NCI-H2081 (cell line): ENCODE results near the gene CES4A.
A peak's percentile ranks its signal among the peaks of the same experiment; 100 is the strongest.
"Not testable (repeated sequence)": the region's sequence is repeated elsewhere in the genome, so short reads cannot be mapped to it uniquely, and the experiment has no call there.

Experiments used
- DNase-seq, 2 experiments: peaks; one replicate each; lab custom pipeline; 2025; lab: John Stamatoyannopoulos, UW

Gene CES4A

DNA sequence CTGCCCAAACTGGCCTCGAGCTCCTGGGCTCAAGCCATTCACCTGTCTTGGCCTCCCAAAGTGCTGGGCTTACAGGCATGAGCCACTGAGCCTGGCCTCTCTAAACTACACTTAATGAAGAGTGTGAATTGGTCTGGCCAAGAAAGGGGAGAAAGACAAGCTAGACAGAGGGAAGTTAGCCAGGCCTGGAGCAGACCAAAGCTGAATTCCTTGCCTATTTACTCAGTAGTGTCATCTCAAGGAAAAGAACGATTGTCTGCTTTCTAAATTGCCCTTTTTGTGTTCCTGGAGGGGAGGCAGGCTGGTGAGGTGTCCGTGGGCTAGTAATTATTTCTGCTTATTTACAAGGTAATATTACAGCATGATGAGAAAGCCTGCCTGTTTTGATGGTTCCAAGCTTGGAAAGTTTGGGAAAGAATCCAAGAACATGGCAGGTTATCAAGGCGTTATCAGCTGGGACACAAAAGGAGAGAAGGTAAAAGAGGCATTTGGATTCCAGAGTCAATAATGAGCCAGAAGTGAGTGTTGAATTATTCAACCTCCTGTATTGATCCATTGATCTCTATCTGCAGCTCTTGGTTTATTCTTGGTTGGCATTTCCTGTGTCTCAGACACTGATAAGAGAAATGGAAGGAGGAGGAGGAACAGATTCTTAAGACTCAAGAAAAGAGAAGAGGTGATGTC lies 34.3 kb downstream of the CES4A start:
- no peak for DNase-seq

DNA sequence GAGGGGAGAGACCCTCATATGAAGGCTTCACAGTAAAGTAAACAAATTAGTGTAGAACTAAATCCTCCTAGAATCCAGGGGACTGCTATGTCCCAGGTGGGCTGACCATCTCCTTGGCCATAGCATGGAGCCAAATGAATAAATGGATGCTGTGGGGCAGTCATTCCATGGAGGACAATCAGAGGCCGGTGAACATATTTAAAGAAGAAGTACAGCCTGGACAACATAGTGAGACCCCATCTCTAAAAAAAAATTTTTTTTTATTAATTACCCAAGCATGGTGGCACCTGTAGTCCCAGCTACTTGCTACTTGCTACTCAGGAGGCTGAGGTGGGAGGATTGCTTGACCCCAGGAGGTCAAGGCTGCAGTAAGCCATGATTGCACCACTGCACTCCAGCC lies 35.3 kb downstream of the CES4A start:
- DNase-seq = no peak

DNA sequence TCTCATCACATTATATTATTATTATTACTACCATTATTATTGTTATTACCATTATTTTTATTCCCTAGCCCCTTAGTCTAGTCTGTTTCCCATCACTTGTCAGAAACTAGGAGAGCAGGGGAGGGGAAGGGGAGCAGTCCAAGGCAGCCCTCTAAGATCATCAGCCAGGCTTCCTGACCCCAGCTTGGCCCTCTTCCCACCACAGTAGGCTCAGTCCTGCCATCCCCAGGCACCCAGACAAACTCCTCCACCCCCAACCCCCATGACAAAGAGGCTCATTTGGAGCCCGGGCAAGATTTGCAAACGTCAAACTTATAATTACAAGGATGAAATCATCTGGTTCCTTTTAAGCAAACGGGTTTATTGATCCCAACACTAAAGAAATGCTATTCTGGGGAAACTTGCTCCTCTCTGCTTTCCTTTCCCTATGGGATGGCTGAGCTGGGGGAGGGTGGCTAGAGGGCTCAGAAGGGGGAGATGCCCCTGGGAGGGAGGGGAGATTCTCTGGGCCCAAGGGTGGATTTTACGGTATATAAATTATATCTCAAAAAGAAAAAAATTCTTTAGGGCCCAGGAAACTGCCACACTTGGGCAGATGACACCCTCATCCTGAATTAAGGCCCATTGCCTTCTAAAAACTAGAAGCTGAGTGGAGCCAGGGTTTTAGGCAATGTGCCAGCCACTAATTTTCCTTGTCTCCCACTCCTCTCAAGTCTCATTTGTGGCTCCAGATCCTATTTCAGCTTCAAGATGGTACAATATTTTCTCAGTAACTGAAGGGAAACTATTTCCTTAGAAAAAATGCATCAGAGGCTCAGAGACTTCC lies 36.2 kb downstream of the CES4A start:
- DNase-seq = no peak

DNA sequence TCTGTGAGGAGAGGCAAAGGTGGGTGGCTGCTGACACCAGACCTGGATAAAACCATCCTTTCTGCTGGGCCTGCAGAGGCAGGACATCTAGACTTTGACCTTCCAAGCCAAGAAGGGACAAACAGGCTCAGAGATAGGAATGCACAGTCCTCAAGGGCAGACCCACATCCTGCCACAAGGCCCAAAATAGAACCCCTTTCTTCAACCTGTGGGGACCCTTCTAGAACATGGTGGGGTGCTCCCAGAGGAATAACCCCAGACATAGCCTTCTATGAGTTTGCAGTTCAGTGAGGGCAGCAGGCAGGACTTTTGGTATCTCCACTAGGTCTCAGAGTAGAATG lies 36.8 kb downstream of the CES4A start:
- no peak for DNase-seq

DNA sequence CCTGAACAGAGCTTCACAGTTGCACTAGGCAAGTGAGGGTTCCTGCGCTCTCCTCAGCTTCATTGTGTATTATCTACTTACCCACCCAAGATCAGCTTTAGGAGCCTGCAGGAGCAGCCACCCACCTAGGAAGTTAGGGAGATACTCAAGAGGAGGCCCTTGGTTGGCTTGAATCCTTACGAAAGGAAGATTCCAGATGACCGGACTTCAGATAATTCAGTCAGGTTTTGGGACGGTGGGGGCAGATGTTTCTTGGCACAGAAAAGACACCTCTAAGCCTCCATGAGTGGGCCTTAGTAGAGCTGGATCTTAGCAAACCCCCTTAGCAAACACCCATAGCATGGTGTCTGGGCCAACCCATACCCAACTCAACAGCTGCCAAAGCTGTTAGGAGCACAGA lies 38.2 kb downstream of the CES4A start:
- no peak for DNase-seq

DNA sequence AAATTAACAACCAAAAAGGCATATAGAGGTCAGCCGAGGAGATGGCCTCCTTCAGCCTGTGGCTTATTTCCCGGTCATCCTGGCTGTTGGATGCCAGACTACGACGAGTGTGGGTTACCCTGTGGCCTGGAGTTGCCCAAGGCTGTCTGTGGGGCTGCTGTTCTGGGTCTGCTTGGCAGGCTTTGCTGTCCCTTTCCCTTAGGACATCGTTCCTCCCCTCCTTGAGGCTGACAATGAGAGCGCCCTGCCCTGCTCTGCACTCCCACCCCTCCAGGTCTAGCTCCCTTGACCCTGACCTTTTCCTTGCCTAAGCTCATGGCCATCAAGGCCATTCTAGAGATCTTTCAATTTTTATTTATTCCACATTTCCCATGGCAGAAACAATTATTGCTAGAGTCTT lies 38.7 kb downstream of the CES4A start:
- DNase-seq = no peak

DNA sequence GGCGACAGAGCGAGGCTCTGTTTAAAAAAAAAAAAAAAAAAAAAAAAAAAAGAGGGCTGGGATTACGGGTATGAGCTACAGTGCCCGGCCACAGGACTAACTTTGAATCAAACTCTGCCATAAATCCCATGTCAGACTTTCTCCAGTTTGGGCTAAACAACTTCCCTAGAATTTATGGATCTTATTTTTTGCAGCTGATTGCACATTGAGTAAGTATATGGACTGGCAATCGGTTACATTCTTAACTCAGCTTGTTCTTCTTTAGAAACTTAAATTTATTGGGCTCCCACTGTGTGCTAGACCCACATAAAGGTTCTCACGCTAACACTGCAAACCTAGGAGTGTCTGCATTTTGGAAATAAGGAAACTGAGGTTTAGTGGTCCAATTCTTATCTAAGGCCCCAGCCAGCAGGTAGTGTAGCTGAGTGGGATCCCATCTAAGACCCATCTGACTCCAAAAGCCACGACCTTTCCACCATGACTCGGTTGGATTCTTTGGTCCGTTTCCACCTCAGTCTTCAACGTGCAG lies 39.8 kb downstream of the CES4A start:
- DNase-seq = no peak

DNA sequence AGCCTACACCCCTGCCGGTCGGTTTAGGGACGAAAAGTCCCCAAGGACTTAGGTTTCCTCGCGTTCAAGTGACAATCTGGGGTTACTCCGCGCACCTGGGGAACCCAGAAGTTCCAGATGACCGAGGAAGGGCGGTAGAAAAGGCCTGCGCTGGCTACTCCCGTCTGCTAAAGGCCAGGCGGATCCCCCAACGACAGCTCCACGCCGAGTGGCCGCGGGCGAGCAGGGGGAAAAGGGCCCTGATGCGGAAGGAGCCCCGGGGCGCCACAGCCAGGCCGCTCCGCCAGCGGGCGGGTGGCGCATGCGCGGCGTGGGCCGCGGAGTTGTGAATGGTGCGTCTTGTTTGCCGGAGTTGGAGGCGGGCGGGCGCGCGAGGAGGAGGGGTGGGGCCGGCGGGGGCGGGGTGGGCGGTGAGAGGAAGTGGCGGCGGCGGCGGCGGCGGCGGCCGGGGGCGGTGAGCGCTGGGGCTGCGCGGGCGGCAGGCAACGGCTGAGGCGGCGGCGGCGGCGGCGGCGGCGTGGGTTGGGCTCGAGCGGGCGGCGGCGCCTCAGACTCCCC lies 40.4 kb downstream of the CES4A start, which contains the start of gene CBFB:
CBFB (plus strand) TSS at position 454 of the 558 bp plus-strand sequence. CDS start 259 bp downstream, outside the sequence.
- DNase-seq = peak; percentile 78 to 88

DNA sequence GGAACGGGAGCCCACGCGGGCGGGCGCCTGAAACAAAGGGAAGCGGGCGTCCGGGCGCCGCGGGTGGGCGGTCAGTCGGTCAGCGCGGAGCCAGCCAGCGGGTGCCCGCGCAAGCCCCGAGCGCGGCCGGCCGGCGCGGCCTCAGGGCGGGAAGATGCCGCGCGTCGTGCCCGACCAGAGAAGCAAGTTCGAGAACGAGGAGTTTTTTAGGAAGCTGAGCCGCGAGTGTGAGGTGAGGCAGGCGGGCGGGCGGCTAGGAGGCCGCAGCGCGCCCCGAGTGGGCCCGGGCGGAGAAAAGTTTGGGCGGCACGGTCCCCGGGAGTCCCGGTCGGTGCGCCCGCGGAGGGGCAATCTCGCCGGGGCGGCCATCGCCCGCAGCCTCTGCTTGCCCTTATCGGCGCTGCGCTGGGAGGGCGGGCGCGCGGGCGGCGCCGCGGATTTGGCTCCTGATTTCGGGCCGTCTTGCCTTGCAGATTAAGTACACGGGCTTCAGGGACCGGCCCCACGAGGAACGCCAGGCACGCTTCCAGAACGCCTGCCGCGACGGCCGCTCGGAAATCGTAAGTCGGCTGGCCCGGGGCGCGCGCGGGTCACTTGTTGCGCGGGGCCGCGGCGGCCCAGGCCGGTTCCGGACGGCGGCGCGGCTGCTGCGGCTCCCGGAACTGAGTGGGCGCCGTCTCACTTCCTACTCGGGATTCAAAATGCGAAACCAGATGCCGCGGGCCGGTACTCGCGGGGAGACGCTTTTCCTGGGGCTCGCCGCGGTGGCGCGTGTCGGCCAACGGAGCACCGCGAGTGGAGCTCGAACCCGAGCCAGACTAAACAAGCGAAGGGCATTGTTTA lies 41.1 kb downstream of the CES4A start:
- no peak for DNase-seq

DNA sequence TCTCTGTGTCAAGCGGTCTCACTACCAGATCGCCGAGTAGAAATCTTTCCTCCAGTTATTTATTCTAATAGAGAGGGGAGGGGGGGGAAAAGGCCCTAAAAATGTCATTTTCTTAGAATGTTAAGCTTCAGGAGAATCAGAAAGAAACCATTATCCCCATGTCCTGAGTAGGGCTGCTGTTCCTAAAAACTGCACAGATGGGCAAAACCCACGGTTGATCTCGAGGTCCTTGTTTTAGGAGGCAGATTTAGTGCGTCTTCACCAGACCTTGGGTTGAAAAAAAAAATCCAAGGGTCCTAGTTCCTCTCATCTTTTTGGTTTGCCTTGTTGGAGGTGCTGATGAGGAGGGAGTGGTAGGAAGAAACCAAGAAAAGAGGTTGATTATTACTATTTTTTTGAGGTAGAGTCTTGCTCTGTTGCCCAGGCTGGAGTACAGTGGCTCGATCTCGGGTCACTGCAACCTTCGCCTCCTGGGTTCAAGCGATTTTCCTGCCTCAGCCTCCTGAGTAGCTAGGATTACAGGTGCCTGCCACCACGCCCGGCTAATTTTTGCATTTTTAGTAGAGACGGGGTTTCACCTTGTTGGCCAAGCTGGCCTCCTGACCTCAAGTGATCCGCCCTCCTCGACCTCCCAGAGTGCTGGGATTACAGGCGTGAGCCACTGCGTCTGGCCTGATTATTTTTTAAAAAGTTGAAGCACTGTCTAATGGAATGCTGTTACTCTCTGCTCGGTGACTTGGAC lies 42.0 kb downstream of the CES4A start:
- DNase-seq = no peak

DNA sequence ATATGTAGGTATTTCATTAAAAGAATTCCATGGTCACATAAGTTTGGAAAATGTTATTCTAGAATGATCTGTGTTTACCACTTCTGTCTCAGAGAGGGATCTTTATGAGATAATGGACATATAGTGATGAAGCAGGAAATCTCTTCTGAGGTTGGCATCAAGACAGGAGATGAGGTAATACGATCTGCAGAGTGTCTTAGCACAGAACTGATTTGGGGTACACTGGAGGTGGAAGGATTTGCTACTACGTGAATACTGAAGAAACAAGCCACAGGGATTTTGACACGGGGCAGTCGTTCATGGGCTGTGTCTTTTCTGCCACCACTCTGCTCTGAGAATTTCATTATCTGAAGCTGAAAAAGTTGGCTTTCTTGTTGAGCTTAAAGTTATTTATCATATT lies 46.1 kb downstream of the CES4A start:
- DNase-seq = no peak

DNA sequence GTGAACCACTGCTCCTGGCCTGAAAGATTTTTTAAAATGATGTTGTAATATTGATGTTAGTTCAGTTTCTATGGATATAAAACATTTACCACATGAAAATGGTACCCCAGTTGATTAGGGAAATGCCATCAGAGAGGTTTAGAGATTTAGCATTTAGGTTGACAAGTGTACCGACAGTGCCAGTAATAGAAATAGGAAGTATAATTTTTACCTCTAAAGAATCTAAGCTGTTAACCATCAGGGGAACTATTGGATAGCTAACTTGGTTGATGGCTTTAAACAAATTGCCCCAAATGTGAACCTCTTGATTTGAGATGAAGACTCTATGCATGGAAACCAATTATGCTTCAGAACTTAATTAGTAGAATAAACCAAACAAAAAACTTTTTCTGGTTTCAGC lies 47.0 kb downstream of the CES4A start:
- no peak for DNase-seq

DNA sequence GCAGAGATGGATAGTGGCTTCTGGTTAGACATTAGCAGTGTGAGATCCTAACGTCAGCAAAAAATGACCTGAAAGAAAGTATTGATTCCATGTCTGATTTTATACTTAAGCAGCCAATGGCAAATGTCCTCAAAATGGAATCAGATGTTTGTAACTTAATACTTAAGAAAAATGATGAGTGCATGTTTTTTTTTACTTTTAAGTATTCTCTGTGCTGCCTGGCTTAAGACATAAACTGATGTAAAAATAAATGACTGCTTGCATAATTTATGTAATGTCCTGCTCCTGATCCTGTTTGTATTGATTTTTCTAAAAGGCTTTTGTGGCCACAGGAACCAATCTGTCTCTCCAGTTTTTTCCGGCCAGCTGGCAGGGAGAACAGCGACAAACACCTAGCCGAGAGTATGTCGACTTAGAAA lies 47.9 kb downstream of the CES4A start:
- DNase-seq = no peak

DNA sequence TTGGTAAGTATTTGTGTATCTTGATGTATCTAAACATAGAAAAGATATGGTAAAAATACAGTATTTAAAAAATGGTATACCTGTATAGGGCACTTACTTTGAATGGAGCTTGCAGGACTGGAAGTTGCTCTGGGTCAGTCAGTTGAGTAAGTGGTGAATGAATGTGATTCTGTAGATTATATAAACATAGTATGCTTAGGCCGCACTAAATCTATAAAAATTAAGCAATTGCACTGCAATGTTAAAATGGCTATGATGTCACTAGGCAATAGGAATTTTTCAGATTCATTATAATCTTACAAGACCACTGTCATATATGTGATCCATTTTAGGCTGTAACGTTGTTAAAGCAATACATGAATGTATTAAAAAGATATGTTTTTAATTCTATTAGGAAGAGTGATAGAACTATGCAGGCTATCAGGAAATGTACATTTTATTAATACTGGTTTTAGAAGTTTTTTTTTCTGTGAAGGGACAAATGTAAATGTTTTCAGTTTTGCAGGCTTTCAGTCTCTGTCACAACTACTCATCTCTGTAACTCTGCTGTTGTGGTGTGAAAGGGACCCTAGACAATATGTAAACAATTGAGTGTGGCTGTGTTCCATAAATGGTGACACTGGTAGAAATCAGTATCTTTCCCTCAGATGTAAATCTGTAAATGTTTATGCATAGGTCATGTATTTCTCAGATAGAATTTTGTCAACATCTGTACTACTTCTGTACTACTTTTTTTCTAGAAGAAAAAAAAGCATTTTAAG lies 51.1 kb downstream of the CES4A start:
- DNase-seq = no peak

DNA sequence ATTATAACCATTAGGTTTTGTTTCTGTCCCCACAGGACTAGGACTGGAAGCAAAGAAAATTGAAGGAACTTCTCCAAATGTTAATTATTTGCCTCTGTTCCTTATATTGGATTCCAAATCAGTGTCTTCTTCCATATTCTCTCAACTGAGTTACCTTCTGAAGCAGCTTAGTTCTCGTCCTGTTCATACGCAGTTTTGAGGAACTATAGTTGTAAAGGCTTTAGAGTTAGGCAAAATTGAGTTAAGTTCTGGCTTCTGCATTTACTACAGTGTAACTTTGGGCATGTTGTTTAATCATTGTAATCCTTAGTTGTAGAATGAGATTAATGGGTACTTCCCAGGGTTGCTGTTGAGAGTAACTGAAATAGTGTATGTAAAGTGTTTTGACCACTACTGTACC lies 51.8 kb downstream of the CES4A start:
- no peak for DNase-seq

DNA sequence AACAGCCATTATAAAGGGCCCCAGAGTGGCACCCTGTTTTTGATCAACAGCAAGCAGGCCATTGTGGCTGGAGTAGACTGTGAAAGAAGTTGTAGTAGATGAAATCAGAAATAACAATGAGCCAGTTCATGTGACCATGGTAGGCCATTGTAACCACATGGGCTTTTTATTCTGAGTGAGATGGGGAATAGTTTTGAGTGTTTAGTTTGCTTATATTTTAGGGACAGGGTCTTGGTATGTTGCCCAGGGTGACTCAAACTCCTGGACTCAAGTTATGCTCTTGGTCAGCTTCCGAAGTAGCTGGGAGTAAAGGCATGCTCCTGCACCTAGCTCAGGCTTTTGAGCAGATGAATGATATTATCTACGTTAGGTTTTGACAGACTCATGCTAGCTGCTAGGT lies 52.5 kb downstream of the CES4A start:
- DNase-seq = no peak

DNA sequence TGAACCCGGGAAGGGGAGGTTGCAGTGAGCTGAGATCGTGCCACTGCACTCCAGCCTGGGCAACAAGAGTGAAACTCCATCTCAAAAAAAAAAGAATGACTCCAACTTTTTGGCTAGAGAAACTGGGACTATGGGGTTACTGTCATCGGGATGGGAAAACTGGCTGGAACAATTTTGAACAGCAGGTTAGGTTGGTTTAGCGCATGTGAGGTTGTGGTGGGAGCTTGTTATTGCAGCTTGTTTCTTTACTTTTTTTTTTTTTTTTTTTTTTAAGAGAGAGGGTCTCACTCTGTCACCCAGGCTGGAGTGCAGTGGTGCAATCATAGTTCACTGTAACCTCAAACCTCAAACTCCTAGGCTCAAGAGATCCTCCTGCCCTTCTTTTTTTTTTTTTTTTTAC lies 53.1 kb downstream of the CES4A start:
- DNase-seq = not testable (repeated sequence)

DNA sequence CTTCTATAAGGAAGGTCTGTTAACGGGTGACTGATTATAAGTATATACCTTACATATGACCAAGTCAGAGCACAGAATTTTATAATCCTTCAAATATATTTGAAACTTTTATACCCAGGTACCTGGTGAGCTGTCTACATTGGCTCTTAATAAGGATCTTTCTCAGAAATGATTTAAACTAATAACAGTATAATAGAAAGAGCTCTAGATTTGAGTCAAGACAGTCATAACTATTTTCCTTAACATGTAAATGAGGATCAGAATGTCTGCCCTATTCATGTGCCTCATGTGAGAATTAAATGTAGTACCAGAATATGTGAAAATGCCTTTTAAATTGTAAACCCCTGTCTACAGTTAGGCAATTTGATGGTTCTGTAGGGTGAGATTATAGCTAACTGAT lies 55.0 kb downstream of the CES4A start:
- no peak for DNase-seq

DNA sequence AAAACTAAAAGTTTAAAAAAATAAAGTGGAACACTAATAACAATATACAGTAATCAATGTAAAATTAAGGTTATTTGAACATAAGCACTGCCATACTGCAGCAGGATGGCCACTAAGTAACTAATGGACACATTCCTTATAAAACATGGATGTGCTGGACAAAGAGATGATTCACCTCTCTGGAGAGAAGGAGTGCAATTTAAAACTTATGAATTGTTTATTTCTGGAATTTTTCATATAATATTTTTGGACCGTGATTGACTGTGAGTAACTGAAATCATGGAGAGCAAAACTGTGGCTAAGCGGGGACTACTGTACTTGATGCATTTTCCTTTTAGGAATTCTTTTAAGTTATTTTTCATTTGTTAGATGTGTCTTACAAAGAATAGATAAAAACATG lies 62.4 kb downstream of the CES4A start:
- no peak for DNase-seq

DNA sequence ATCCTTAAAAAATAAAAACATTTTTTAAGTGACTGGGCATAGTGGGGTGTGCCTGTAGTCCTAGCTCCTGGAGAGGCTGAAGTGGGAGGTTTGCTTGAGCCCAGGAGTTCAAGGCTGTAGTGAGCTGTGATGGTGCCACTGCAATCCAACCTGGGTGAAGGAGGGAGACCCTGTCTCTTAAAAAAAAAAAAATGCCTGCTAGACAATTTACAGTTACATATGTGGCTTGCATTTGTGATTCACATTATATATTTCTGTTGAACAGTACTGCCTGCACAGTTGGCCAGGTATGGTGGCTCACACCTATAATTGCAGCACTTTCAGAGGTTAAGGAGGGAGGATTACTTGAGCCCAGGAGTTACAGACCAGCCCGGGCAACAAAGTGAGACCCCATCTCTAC lies 64.0 kb downstream of the CES4A start:
- no peak for DNase-seq
